Stimulated activated CD8-positive, alpha-beta memory T cell treated with anti-CD3 and anti-CD28 coated beads, Interleukin-12 subunit alpha, Interleukin-12 subunit beta, amount 100 ng/mL, for 24 hours (primary cell): ENCODE data around the gene GIMAP5.

ENCODE experiments used
- DNase-seq: peaks from one replicate; pipeline ENCODE4 v3.0.0-alpha.2; 2020; ENCODE audit errors: extremely low read depth

The GIMAP5 gene

DNA sequence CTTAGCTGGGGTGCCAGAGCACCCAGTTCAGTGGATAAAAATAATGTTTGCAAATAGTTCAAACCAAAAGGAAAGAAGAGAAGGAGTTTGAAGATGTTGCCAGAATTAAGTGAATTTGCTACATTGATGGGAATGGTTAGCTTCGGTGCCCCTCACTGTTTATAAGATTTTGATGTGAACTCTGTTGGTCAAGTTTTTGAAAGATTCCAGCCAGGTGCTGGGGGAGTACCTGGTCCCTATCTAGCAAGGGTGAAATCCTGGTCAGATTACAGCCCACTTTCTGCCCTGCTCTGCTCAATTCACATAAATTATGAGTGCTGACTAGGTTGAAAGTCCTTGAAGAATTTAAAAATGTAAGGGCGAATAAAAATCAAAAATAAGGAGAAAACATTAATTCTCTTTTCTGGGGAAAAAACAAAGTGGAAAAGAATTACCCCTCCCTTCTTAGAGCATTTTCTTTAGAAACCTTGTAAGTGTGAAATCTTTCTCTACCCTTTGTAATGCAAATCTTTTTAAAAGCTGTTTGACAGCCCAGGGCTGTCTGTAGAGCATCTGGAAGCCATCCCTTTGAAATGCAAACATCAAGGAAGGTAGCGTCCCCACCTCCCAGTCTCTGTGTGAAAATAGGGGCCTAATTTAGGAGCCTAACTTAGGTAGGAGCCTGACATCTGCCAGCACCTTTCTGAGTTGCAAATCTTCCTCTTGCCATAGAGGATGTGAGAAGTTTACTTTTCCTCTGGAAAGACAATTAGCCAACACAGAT lies 1.4 kb upstream of the GIMAP5 start:
- DNase-seq = no peak

DNA sequence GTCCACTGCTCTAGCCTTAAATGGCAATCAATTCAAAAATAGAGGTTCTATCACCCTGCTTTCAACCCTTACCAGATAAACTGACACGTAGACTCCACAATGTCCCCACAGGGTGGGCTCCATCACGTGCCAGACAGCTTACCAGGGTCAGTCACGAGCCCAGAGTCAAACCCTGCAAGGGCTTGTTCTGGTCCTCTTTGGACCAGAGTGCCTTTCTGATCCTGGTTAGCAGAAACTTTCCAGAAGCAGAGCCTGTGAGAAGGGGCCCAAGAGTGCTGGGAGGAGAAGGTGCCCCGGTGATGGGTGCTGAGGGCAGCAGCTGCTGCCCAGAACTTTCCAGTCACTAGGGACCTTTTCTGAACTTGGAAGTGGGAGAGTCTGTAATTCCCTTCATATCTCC lies 354 bp upstream of the GIMAP5 start:
- no peak for DNase-seq

DNA sequence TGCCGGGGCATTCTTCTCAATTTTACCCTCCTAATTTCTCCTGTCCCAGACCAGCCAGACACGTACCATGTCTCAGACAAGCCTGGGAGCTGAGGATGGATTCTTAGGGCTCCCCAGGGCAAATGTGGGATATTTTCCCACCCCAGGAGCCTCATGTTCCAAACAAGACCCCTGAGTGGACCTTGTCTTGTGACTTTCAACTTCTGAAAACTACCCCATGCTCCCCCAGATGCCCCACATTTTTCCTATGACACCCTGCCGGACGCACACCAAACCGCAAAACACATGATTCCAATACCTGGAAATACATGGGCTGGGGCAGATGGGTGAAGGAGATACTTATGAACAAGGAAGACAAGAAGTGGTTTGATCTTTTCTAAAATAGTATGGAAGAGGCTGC lies 874 bp downstream of the GIMAP5 start:
- DNase-seq = no peak

DNA sequence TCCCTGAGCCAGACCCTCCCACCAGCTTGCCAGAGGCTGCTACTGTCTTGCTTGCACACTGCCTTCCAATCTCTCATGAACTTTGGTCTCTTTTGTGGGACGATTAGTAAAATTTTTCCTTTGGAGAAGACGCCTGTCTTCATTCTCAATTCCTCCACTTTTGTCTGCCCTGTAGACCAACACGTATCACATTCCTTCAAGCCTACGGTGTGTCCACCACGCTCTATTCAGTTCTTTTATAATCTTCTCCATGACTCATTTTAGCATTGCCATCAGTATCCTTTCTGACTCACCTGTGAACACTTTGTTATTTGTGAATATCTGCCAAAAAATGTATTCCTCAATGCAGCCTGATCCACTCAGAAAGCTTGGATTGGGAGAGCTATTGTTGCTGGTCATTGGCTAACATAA lies 1.4 kb downstream of the GIMAP5 start:
- DNase-seq = no peak

DNA sequence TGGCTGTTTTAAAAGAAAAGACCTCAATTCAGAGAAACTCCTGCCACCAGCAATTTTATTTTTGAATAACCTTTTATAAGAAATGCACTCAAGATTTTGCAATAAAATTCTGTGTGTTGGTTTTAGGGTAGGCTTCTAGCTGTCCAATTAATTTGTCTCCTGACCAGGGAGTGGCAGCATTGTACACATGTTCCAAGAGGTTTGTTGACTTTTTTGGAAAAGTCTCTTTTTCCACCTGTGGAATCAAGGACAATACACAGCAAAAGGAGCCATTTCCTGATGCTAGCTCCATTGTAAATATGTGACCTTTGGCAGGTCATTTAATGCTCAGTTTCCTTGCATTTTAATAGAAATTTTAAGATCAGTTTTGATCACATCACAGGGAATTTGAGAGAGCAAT lies 1.8 kb downstream of the GIMAP5 start:
- DNase-seq = no peak

DNA sequence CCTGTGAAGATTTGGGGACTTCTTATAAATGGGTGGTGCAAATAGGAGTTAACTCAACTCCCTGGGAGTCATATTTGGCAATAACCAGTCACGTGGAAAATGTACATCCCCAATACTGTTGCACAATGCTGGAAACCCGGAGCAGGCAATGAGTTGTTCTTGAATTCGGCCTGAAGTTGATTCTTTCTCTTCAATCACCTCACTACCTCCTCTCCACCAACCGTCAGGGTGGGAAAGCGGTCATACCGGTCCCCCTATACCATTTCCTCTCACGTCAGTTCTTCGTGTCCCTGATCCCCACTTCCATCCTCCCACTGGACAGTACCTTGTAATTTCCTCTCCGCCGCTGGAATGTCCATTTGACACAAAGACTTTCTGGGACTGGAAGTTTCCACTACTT lies 2.8 kb downstream of the GIMAP5 start:
- no peak for DNase-seq

- DNase-seq = no peak
Observed at GRCh38 chr7:150742286-150742968, 5.2 kb downstream of the GIMAP5 start.

DNA sequence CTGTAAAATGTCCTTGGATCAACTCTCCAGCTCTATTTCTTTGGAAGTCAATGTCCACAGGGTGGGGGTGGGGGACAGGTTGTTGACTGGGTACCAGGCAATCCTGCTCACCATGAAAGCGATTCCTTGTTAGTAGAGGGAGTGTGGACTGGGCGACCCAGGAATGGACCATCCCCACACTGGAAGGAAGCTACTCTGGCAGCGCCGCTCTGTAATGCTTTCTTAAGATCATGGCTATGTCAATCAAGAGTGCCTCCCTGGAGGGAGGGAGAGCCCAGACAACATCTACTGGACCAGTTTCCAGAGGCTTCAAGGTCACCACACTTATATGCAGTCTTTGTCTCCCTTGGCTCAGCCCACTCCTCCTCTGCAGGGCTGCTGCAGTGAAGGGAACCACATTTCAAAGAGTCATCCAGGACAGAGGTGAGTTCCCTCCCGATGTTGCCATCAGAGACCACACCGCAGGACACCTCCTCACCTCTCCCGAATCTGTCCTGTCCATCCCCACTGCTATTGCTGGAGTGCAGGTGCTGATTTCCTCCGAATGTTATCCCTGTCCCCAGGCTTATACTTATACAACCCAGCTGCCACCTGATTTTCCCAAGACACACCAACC lies 6.9 kb downstream of the GIMAP5 start:
- no peak for DNase-seq

DNA sequence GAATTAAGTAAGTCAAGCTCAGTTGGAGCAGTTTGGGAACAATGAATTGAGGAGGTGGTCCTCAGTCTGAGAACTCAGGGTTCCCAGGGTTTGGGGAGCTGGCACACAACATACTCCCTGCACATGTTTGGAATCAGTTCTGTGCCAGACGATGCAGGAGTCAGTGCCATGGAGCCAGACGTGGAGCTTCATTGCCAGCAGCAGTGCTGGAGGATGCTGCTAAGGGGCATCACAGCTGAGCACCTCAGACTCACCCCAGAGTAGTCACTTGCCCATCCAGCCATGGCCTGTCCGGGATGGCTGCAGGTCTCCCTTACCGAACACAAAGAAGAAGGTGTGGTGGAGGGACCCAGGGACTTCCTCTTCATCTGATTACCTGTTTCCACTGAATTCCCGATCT lies 7.9 kb downstream of the GIMAP5 start:
- no peak for DNase-seq

DNA sequence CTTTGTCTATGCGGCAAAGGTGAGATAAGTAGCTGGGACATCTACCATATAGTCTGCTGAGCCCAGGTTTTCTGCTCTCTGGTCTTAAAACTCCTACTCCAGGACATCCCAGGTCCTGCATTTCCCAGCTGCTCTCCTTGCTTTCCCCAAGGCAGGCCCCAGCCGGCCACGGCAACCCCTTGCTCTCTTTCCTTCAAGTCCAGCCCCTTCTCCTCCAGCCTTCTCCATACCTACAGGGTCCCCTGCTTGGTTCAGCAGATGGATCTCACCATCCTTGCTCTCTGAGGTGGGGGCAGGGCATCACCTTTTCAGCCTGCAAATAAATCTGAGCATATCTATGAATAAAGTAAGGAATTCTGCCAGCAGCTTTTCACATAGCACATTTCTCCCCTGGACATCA lies 8.7 kb downstream of the GIMAP5 start:
- DNase-seq = no peak

GRCh38 chr7:150746921-150747320 lies 9.7 kb downstream of the GIMAP5 start:
- no peak for DNase-seq

- DNase-seq = no peak
Observed at GRCh38 chr7:150748376-150748775, 11.2 kb downstream of the GIMAP5 start.

GRCh38 chr7:150751702-150752101 lies 14.5 kb downstream of the GIMAP5 start:
- no peak for DNase-seq

DNA sequence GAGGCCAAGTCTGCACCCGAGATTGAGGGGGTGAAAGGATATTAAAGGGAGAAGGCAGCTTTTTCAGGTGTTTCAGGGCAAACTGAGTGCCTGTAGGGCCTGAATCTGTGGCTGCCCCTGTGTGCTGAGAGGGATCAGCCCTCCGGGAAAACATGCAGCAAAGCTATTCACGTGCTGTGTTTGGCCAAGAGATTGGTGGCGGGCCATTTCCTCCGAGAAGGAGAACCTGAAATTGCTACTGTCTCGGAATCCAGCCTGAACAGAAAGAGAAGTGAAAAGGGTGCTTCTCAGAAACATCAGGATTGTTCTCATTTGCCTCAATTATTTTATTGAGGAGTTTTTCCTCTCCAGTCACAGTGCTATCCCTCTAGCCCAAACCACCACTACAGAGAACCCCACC lies 16.0 kb downstream of the GIMAP5 start:
- DNase-seq = no peak

- no peak for DNase-seq
Observed at GRCh38 chr7:150753826-150754603, 16.8 kb downstream of the GIMAP5 start.

DNA sequence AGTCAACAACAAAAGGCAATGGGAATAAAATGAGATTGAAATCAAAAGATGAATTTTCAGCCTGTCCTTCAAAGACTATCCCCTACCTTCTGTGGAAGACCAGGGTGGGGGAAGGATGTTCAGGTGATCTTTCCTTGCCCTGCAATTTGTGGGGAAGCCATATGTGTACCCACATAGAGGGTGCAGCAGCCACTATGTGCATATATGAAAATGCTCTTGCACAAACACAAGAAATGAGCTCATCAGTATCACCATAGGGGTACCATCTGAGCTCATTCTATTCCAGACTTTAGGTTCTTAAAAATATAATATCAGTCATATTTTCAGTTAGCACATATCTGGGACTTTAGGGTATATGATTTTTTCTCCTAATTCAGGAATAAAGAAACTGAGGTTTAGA lies 17.7 kb downstream of the GIMAP5 start:
- no peak for DNase-seq

GRCh38 chr7:150755473-150756099 lies 18.4 kb downstream of the GIMAP5 start:
- DNase-seq = peak; percentile 45

- DNase-seq = no peak
Observed at GRCh38 chr7:150756166-150756565, 18.9 kb downstream of the GIMAP5 start.

GRCh38 chr7:150756858-150757257 lies 19.6 kb downstream of the GIMAP5 start:
- DNase-seq = no peak

GRCh38 chr7:150759479-150759878 lies 22.3 kb downstream of the GIMAP5 start:
- DNase-seq = no peak

DNA sequence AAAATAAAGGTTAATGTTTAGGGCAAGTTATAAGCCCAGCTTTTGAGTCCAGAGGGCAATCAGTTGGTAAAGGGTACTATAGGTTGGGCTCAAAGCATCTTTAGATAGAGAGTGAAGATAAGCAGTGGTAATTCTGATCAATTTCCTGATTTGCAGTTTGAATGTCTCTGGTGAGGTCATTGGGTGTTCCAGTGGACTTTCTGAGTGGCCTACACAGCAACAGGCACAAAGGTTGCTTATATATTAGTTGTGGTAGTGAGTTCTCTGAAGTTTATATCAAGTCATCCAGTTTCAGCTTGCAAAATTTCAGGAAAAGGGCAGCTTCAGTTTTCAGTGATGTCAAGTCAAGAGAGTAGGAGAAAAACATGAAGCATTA lies 29.1 kb downstream of the GIMAP5 start:
- no peak for DNase-seq

DNA sequence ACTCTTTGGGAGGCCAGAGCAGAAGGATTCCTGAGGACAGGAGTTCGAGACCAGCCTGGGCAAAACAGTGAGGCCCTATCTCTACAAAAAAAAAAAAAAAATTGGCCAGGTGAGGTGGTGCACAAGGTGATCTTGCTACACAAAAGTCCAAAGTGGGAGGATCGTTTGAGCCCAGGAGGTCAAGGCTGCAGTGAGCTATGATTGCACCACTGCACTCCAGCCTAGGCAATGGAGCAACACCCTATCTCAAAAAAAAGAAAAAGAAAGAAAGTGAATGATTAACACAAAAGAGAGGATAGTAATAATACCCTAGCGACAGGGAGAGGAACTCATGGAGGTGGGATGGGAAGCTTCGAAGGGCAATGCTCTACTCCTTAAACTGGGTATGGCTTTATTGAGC lies 32.5 kb downstream of the GIMAP5 start:
- no peak for DNase-seq
